Measurements from ENCODE around the gene RRP1B.

GRCh38 chr21:43646550-43647260 lies 12.7 kb upstream of the RRP1B start:
- TF ChIP-seq CTCF (IDR thresholded peaks at IDR 0.05; ENCODE audit: insufficient read depth, low read depth, low read length), result peak; percentile 99
- no peak for TF ChIP-seq EZH2 (IDR thresholded peaks at IDR 0.05; ENCODE audit: insufficient read depth, low read length)
